HT1080 (cell line): Measurements from ENCODE around the gene SERPINB10. TPM values are rescaled to one million over a fixed set of nuclear protein-coding genes. Genes with fewer than 3 reads are reported as not detected.
"Not testable (repeated sequence)": the region's sequence is repeated elsewhere in the genome, so short reads cannot be mapped to it uniquely, and the experiment has no call there.

Source experiments
- DNase-seq: peaks from one replicate; pipeline ENCODE4 v3.0.0-alpha.2; 2015; ENCODE audit warnings: low read depth
- total RNA-seq: library from RNA; depleted of rRNA; stranded (reverse); fragments of >200 nt; shearing (Covaris generic); gene quantifications from 2 replicates; pipeline ENCODE4 v1.2.3, GENCODE V29; 2014

The SERPINB10 gene
- total RNA-seq, 1 experiment from 2014 or later, result not detected

GRCh38 chr18:63940008-63940407 is 32.2 kb downstream of the SERPINB10 start:
- no peak for DNase-seq

- DNase-seq, result not testable (repeated sequence)
These were observed 32.8 kb downstream of the SERPINB10 start for GRCh38 chr18:63940543-63941050.

GRCh38 chr18:63947051-63947790 is 39.5 kb downstream of the SERPINB10 start:
- no peak for DNase-seq

GRCh38 chr18:63949068-63949737 is 41.4 kb downstream of the SERPINB10 start, which contains the start of gene HMSD:
Gene HMSD (plus strand): TSS chr18:63949301. CDS start chr18:63953456, 4,155 bp downstream.
- DNase-seq, result no peak

GRCh38 chr18:63951302-63951705 is 43.5 kb downstream of the SERPINB10 start:
- DNase-seq, result peak; percentile 46

GRCh38 chr18:63953811-63954210 is 46.1 kb downstream of the SERPINB10 start:
- no peak for DNase-seq

GRCh38 chr18:63956755-63957154 is 49.0 kb downstream of the SERPINB10 start:
- peak; percentile 60 for DNase-seq

GRCh38 chr18:63960891-63961290 is 53.1 kb downstream of the SERPINB10 start:
- no peak for DNase-seq

GRCh38 chr18:63961435-63961980 is 53.8 kb downstream of the SERPINB10 start:
- peak; percentile 53 for DNase-seq

GRCh38 chr18:63962137-63962536 is 54.4 kb downstream of the SERPINB10 start:
- peak; percentile 56 for DNase-seq

- peak; percentile 56 for DNase-seq
These were observed 56.0 kb downstream of the SERPINB10 start for GRCh38 chr18:63963615-63964256.

GRCh38 chr18:63964908-63965307 is 57.1 kb downstream of the SERPINB10 start:
- no peak for DNase-seq

- DNase-seq, result no peak
These were observed 58.1 kb downstream of the SERPINB10 start for GRCh38 chr18:63965716-63966330.

- DNase-seq, result peak; percentile 96
These were observed 62.4 kb downstream of the SERPINB10 start, which contains the start of gene SERPINB8 for GRCh38 chr18:63969942-63970808. Gene SERPINB8 (plus strand): TSS chr18:63970081. CDS start chr18:63978309, 8,228 bp downstream.

GRCh38 chr18:63970809-63971205 is 63.0 kb downstream of the SERPINB10 start:
- no peak for DNase-seq

GRCh38 chr18:63971320-63972001 is 63.7 kb downstream of the SERPINB10 start:
- no peak for DNase-seq

- DNase-seq, result no peak
These were observed 64.2 kb downstream of the SERPINB10 start for GRCh38 chr18:63972002-63972376.

- peak; percentile 61 for DNase-seq
These were observed 67.2 kb downstream of the SERPINB10 start for GRCh38 chr18:63974991-63975390.

- DNase-seq, result no peak
These were observed 67.9 kb downstream of the SERPINB10 start for GRCh38 chr18:63975628-63976027.
